Endodermal cell (in vitro differentiated cells): ENCODE data around the gene HOMER2. TPM values are rescaled to one million over a fixed set of nuclear protein-coding genes. Genes with fewer than 3 reads are reported as not detected.

Experiments used
- DNase-seq: peaks from one replicate; pipeline ENCODE4 v3.0.0-alpha.2; 2017
- H3K27ac ChIP-seq: 2 replicates; pipeline ENCODE4 v1.5.1; 2013; ENCODE audit warnings: mild to moderate bottlenecking, low read depth, low read length, moderate library complexity
- H3K27me3 ChIP-seq: 2 replicates; pipeline ENCODE4 v1.6.1; 2013; ENCODE audit warnings: mild to moderate bottlenecking, low read length, moderate library complexity; ENCODE audit not compliant: insufficient read depth, control insufficient read depth, poor library complexity, severe bottlenecking
- H3K36me3 ChIP-seq: 2 replicates; pipeline ENCODE4 v1.7.0; 2013; ENCODE audit warnings: mild to moderate bottlenecking, low read length, moderate library complexity; ENCODE audit not compliant: control insufficient read depth, insufficient read depth
- H3K4me1 ChIP-seq: one replicate; pipeline ENCODE4 v1.7.0; 2013; ENCODE audit warnings: low read length; ENCODE audit not compliant: control insufficient read depth, insufficient read depth
- H3K4me3 ChIP-seq: 2 replicates; pipeline ENCODE4 v1.5.1; 2013; ENCODE audit warnings: mild to moderate bottlenecking, low read length, moderate library complexity
- H3K9ac ChIP-seq: 2 replicates; pipeline ENCODE4 v1.6.1; 2013; ENCODE audit warnings: mild to moderate bottlenecking, low read length, moderate library complexity; ENCODE audit not compliant: poor library complexity, severe bottlenecking; ENCODE audit errors: extremely low read depth
- H3K9me3 ChIP-seq: 2 replicates; pipeline ENCODE4 v1.6.1; 2013; ENCODE audit warnings: mild to moderate bottlenecking, low read length, moderate library complexity; ENCODE audit not compliant: control insufficient read depth
- H3K27ac Mint-ChIP-seq: 2 replicates; pipeline ENCODE4 v1.8.0; 2020; ENCODE audit warnings: mixed read lengths
- H3K27me3 Mint-ChIP-seq: 2 replicates; pipeline ENCODE4 v1.8.0; 2021; ENCODE audit warnings: mild to moderate bottlenecking, mixed read lengths; ENCODE audit not compliant: insufficient read depth
- H3K36me3 Mint-ChIP-seq: 2 replicates; pipeline ENCODE4 v1.8.0; 2020; ENCODE audit warnings: low read depth, mixed read lengths
- H3K4me1 Mint-ChIP-seq: 2 replicates; pipeline ENCODE4 v1.8.0; 2020; ENCODE audit warnings: mixed read lengths
- H3K4me3 Mint-ChIP-seq: 2 replicates; pipeline ENCODE4 v1.8.0; 2020; ENCODE audit warnings: mild to moderate bottlenecking, moderate library complexity, mixed read lengths
- H3K9me3 Mint-ChIP-seq: 2 replicates; pipeline ENCODE4 v1.8.0; 2020; ENCODE audit warnings: mild to moderate bottlenecking, mixed read lengths
- CTCF ChIP-seq: fragments of 200-600 bp; sonication (generic); conservative IDR thresholded peaks from 2 replicates; pipeline ENCODE4 v1.5.0; 2021; ENCODE audit warnings: antibody characterized with exemption, mild to moderate bottlenecking
- WGBS, 2 experiments: methylation state at CpG; one replicate each; pipeline versions ENCODE4 v1.1.5 to v1.1.7; 2013; ENCODE audit warnings: missing lambda C conversion rate in 2 of 2, mixed read lengths in 1 of 2; ENCODE audit not compliant: insufficient coverage in 1 of 2, insufficient read length in 1 of 2; 5-methylcytosine and 5-hydroxymethylcytosine counted together
- total RNA-seq, 2 donors: library from RNA; stranded (reverse); fragmentation: NEBNext Ultra II Directional in 1 of 2; extraction: Animal tissue kit (Norgen Biotek cat#: 25700) in 1 of 2; gene quantifications; 2 replicates in 1 of 2; 3 replicates in 1 of 2; pipeline ENCODE4 v1.2.1, GENCODE V29; 2021

Gene HOMER2
- total RNA-seq, 2 donors from 2014 or later: 31.8 to 32.7 TPM

GRCh38 chr15:82950746-82951370 lies 1.7 kb downstream of the HOMER2 start:
- WGBS, 2 experiments: 93 to 98% methylated on average over 4 to 6 of the region's 6 CpGs
- H3K4me1 Mint-ChIP-seq: peaks cover 7% of the 10 kb centered on the region
- TF ChIP-seq CTCF: no peak

GRCh38 chr15:82950295-82950694 lies 2.2 kb downstream of the HOMER2 start:
- H3K27me3 ChIP-seq: peaks cover 14% of the 10 kb centered on the region
- Mint-ChIP-seq H3K36me3 (no peaks in the 10 kb centered on the region), H3K9me3 (no peaks in the 10 kb centered on the region), H3K27ac (no peak overlapping the region), H3K27me3 (peaks cover 8% of the 10 kb centered on the region), H3K4me1 (peaks cover 7% of the 10 kb centered on the region), H3K4me3 (no peak overlapping the region)
- H3K4me3 ChIP-seq: peak overlapping the region; percentile 90
- H3K4me1 ChIP-seq: no peaks in the 10 kb centered on the region
- H3K36me3 ChIP-seq: no peaks in the 10 kb centered on the region
- TF ChIP-seq CTCF: no peak
- DNase-seq: no peak
- WGBS, 2 experiments: 92 to 100% methylated on average over 1 to 5 of the region's 5 CpGs
- H3K27ac ChIP-seq: no peak overlapping the region
- no peaks in the 10 kb centered on the region for H3K9me3 ChIP-seq
- H3K9ac ChIP-seq: no peak overlapping the region

More at GRCh38 chr15:82950746-82951370, 1.7 kb downstream of the HOMER2 start:
- Histone ChIP-seq H3K9ac (no peak overlapping the region), H3K27me3 (peaks cover 14% of the 10 kb centered on the region), H3K4me1 (no peaks in the 10 kb centered on the region), H3K9me3 (no peaks in the 10 kb centered on the region), H3K4me3 (peak overlapping the region; percentile 90), H3K36me3 (no peaks in the 10 kb centered on the region), H3K27ac (no peak overlapping the region)
- no peaks in the 10 kb centered on the region for H3K9me3 Mint-ChIP-seq
- peaks cover 8% of the 10 kb centered on the region for H3K27me3 Mint-ChIP-seq
- DNase-seq: no peak
- H3K4me3 Mint-ChIP-seq: no peak overlapping the region
- no peaks in the 10 kb centered on the region for H3K36me3 Mint-ChIP-seq
- H3K27ac Mint-ChIP-seq: no peak overlapping the region

GRCh38 chr15:82946155-82946701 lies 6.3 kb downstream of the HOMER2 start:
- Mint-ChIP-seq H3K4me3 (no peak overlapping the region), H3K9me3 (no peaks in the 10 kb centered on the region), H3K4me1 (peaks cover 15% of the 10 kb centered on the region), H3K36me3 (no peaks in the 10 kb centered on the region), H3K27me3 (no peaks in the 10 kb centered on the region), H3K27ac (no peak overlapping the region)
- Histone ChIP-seq H3K27me3 (peaks cover 5% of the 10 kb centered on the region), H3K27ac (no peak overlapping the region), H3K4me1 (peaks cover 5% of the 10 kb centered on the region), H3K9ac (no peak overlapping the region), H3K36me3 (no peaks in the 10 kb centered on the region), H3K9me3 (no peaks in the 10 kb centered on the region), H3K4me3 (no peak overlapping the region)
- WGBS, 2 experiments: 95 to 98% methylated on average over 8 of the region's 8 CpGs
- no peak for TF ChIP-seq CTCF
- DNase-seq: no peak
